Muscle of back (tissue), 13 donors: ENCODE results near the gene FGA. TPM values are rescaled to one million over a fixed set of nuclear protein-coding genes. Genes with fewer than 3 reads are reported as not detected.
A peak's percentile ranks its signal among the peaks of the same experiment; 100 is the strongest.

ENCODE experiments used
- DNase-seq, 3 donors: peaks; one replicate each; pipeline versions ENCODE4 v3.0.0 to v3.0.0-alpha.2; 2013
- long read RNA-seq, 9 donors: transcript quantifications; one replicate each; lab custom pipeline, GENCODE V29; 2026
- polyA plus RNA-seq, 10 donors: library from polyadenylated mRNA; unstranded; fragments of 120-200 nt; gene quantifications; one replicate each; pipeline ENCODE4 v1.2.1, GENCODE V29; 2013; ENCODE audit not compliant: insufficient read length in 10 of 10

Gene FGA
- polyA plus RNA-seq: 1 to 10 TPM in 1 of 10 donors, under 1 TPM in 1, not detected in 8; 0.33 to 3.0 TPM
- long read RNA-seq, donor 1: 0 reads
- long read RNA-seq, donor 2: 0 reads
- long read RNA-seq, donor 3: 0 reads
- long read RNA-seq, donor 4: 0 reads
- long read RNA-seq, donor 5: 0 reads
- long read RNA-seq, donor 6: 0 reads
- long read RNA-seq, donor 7: 0 reads
- long read RNA-seq, donor 8: 0 reads
- long read RNA-seq, donor 9: 0 reads

- DNase-seq: no peak
These were observed at the start of gene FGA for GRCh38 chr4:154590329-154591006. FGA (minus strand) TSS chr4:154590742; CDS start chr4:154590687, 55 bp downstream.

- DNase-seq: no peak
These were observed 43.5 kb upstream of the FGA start for GRCh38 chr4:154634058-154634457.

- no peak for DNase-seq
These were observed 41.3 kb upstream of the FGA start for GRCh38 chr4:154631828-154632227.

- no peak for DNase-seq
These were observed 39.8 kb upstream of the FGA start for GRCh38 chr4:154630324-154630723.

- DNase-seq: peak; percentile 26 to 82 (median 34)
These were observed 36.4 kb upstream of the FGA start for GRCh38 chr4:154626793-154627484.

GRCh38 chr4:154625971-154626370 lies 35.4 kb upstream of the FGA start:
- no peak for DNase-seq

- DNase-seq: no peak
These were observed 33.5 kb upstream of the FGA start for GRCh38 chr4:154623995-154624394.

- no peak for DNase-seq
These were observed 32.9 kb upstream of the FGA start for GRCh38 chr4:154623436-154623835.

GRCh38 chr4:154622598-154622997 lies 32.1 kb upstream of the FGA start:
- peak in 2 of 3 donors; percentile 25 to 59 for DNase-seq

- no peak for DNase-seq
These were observed 29.6 kb upstream of the FGA start for GRCh38 chr4:154620111-154620510.

- peak in 2 of 3 donors; percentile 9 to 51 for DNase-seq
These were observed 28.3 kb upstream of the FGA start for GRCh38 chr4:154618708-154619315.

- no peak for DNase-seq
These were observed 27.3 kb upstream of the FGA start for GRCh38 chr4:154617820-154618317.

- no peak for DNase-seq
These were observed 26.2 kb upstream of the FGA start for GRCh38 chr4:154616731-154617130.

- DNase-seq: no peak
These were observed 25.7 kb upstream of the FGA start for GRCh38 chr4:154616287-154616686.

GRCh38 chr4:154615211-154615610 lies 24.7 kb upstream of the FGA start:
- DNase-seq: no peak

- no peak for DNase-seq
These were observed 23.8 kb upstream of the FGA start for GRCh38 chr4:154614306-154614705.

GRCh38 chr4:154612472-154613414 lies 22.2 kb upstream of the FGA start, which contains the start of gene FGG:
FGG (minus strand) TSS chr4:154612656; CDS start chr4:154612609, 47 bp downstream.
- no peak for DNase-seq

GRCh38 chr4:154611833-154612232 lies 21.3 kb upstream of the FGA start:
- no peak for DNase-seq

- no peak for DNase-seq
These were observed 20.0 kb upstream of the FGA start for GRCh38 chr4:154610582-154610981.

GRCh38 chr4:154609532-154609931 lies 19.0 kb upstream of the FGA start:
- DNase-seq: no peak
